ENCODE results near the gene FAM83D.

GRCh38 chr20:38934530-38934929 lies 8.3 kb downstream of the FAM83D start:
- TF ChIP-seq YY1 (IDR thresholded peaks at IDR 0.05; ENCODE audit: low read depth, low read length) (no peak), ATF2 (IDR thresholded peaks at IDR 0.05; ENCODE audit: low read length) (no peak), POLR2AphosphoS5 (IDR thresholded peaks at IDR 0.05; ENCODE audit: low read depth, low read length) (no peak), EGR1 (IDR thresholded peaks at IDR 0.05; ENCODE audit: borderline replicate concordance, low read depth, low read length) (no peak)
